Hematopoietic multipotent progenitor cell (in vitro differentiated cells): Measurements from ENCODE around the gene GTPBP8. TPM values are rescaled to one million over a fixed set of nuclear protein-coding genes. Genes with fewer than 3 reads are reported as not detected.
"Not testable (repeated sequence)": the region's sequence is repeated elsewhere in the genome, so short reads cannot be mapped to it uniquely, and the experiment has no call there.

Experiments used
- DNase-seq, 3 donors: peaks; one replicate each; pipeline ENCODE4 v3.0.0-alpha.2; 2011 to 2015; ENCODE audit warnings: low read depth in 2 of 3, low spot score in 2 of 3
- total RNA-seq: library from RNA; depleted of rRNA; stranded (reverse); fragments of >200 nt; gene quantifications from one replicate; pipeline ENCODE4 v1.2.3, GENCODE V29; 2012

GTPBP8 gene
- total RNA-seq, 1 donor, result 39.9 TPM

- DNase-seq, result no peak
Observed at GRCh38 chr3:112995800-112996199, 5.0 kb downstream of the GTPBP8 start.

DNA sequence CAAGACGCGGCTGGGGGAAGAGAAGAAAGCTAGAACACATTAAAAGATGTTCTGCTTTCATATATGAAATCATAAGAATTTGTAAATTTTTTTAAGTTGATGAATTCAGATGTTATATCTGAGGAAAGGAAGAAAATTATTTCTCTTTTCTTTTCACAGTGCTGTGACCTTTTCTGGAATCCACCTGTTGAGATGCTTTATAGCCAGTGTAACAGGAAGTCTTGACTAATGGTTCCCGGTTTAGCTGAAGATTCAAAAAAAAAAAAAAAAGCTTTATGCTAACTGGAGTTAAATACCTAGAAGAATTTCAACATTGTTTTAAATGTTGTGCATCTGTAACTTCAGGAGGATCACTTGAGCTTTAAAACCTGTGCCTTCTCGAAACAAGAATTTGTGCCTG, 9.9 kb downstream of the GTPBP8 start:
- no peak for DNase-seq

DNA sequence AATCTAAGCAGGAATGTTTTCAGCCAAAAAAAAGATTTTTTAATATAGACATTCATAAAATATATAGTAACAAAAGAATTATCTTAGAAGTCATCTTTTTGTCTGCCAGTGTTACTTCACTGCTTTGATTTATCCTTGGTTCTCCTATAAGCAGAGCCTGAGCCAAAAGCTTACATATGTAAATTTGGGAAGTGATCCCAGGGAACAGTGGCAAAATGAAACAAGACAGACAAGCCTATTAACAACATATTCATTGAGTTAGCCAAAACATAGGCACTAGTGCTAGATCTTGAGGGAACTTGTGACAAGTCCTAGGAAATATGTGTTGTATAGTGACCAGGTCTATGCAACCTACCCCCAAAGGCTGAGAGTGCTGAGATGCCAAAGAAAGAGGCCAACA, 11.3 kb downstream of the GTPBP8 start:
- no peak for DNase-seq

GRCh38 chr3:113002679-113003078, 11.9 kb downstream of the GTPBP8 start:
- no peak for DNase-seq

- peak in 1 of 3 donors; percentile 47 for DNase-seq
Observed at GRCh38 chr3:113005611-113006010, 14.8 kb downstream of the GTPBP8 start.

GRCh38 chr3:113006359-113007056, 15.7 kb downstream of the GTPBP8 start:
- no peak for DNase-seq

DNA sequence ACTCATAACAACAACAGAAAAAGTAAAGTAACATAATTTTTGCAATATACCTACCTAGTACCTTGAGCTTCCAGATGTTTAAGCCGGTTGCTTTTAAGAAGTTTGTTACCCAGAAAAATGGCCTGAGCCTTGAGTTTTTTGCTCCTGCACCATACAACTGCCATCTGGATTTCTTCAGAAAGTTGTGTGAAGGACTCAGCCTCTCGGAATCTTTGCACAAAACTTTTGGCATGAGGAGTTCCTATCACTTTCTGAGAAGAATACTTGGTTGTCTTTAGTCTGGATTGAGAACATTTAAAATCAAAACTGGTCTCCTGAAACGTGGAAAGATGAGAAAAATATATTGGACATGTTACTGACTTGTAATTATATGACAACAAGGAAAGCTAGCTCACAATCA, 17.3 kb downstream of the GTPBP8 start:
- DNase-seq, result no peak

GRCh38 chr3:113013593-113013992, 22.8 kb downstream of the GTPBP8 start:
- DNase-seq, result no peak

DNA sequence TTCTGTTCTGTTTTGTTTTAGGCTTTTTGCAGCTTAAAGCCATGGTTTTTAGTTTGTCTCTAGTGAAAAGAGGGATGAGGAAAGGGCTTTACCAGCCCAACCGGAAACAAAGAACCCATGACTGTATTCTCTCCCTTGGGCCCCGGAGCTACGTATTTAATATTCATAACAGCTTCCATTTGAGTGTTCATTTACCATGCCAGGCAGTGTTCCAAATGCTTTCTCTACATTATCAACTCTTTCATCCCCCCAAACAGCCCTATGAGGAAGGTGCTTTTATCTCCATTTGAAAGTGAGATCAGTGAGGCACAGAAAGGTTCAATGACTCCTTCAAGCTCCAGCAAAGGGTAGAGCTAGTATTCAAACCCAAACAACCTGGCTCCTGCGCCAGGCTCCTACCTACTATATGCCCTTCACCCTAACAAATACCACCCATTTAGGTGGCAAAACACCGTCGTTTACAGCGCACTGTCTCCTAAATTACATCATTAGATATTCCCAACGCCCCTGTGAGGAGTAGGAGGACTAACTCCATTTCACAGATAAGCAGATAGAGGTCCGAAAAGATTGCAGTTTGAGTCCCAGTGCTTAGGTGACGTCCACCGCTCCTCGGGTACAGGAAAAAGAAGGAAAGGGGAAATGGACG, 27.9 kb downstream of the GTPBP8 start:
- DNase-seq, result peak in 2 of 3 donors; percentile 10 to 11

- DNase-seq, result peak; percentile 67 to 93 (median 89)
Observed at GRCh38 chr3:113019182-113020137, 28.7 kb downstream of the GTPBP8 start.

- no peak for DNase-seq
Observed at GRCh38 chr3:113021471-113021870, 30.7 kb downstream of the GTPBP8 start.

- DNase-seq, result no peak
Observed at GRCh38 chr3:113034011-113034410, 43.2 kb downstream of the GTPBP8 start.

DNA sequence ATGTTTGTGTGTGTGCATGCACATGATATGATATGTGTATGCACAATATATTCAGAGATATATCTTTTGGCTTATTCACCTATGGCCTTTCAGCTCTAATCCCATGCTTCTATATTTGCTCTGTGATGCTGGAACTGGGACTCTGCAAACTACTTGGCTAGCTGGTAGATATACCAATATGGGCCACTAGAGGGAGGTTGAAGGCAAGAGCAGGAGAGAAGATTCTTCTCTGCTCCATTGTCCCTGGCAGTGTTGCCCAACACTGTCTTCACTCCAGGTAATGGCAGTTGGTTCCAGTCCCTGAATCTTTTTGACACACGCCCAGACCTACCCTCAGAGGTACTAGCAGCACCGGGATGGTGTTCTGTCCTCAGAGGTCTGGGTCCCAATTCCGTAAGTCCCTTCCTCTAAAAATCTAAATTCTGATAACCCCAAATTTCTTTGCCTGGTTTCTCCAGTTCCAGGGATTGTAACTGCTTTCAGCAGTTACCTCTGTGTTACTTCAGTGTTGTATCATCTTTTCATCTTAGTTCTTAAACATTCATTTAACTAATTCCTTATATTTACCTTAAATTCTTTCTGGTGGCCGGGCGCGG, 44.7 kb downstream of the GTPBP8 start:
- DNase-seq, result peak in 2 of 3 donors; percentile 35 to 66

DNA sequence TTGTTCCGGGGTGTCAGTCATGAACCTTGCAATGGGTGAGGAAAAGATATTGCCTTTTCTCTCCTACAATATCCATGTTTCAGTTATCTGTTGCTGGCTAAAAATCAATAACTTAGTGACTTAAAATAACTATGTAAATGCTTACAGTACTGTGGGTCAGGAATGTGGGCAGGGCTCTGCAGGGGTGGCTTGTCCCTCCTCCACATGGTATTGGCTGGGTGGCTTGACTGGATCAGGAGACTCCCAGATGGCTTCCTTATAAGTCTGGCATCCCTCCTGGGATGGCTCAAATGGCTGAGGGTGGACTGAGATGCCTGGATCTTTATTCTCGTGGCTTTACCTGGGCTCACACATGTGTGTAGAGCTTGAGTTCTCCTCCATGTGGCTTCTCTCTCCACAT, 47.5 kb downstream of the GTPBP8 start:
- no peak for DNase-seq

DNA sequence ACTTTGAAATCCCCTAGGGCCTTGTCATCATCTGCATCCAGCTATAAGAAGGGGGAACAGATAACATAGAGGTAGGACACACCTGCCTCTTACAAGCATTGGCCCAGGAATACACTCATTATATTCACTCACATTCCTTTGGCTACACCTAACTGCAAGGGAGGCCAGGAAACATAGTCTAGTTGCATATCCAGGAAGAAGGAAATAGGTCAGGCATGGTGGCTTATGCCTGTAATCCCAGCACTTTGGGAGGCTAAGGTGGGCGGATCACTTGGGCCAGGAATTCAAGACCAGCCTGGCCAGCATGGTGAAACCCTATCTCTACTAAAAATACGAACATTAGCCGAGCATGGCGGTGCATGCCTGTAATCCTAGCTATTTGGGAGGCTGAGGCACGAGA, 48.8 kb downstream of the GTPBP8 start:
- no peak for DNase-seq

DNA sequence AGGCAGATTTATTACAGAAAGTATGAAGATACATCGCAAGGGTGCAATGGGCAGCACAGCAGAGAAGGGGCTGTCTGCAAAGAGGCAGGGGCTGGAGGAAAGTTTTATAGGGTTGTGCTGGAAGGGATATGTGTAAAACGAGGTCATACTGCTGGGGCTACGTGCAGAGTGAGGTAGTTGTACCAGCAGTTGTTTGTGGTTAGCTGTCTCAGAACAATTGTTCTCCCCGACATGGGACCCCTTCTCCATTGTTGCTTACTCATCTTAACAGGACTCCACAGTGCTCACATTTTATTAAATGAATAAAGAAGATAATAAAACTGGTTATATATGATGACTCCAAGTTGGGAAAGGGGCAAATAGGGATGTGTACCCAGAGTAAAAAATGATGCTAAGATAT, 49.4 kb downstream of the GTPBP8 start:
- no peak for DNase-seq

DNA sequence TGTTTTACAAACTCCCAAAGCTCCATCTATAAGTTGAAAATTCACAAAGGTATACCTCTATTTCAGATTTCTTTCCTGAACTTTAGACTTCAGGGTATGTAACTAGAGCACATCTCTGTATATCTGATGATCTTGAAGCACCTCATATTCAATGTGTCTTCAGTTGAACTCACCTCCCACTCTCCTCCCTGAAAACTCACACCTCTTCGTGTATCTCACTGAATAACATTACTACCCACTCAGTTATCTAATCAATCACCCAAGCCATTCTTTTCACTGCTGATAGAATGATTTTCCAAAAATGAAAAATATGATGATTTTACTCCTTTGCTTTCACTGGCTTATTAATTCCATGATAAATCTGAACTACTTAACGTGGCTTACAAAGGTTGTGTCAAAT, 52.9 kb downstream of the GTPBP8 start:
- DNase-seq, result no peak

GRCh38 chr3:113046186-113046965, 55.6 kb downstream of the GTPBP8 start:
- DNase-seq, result not testable (repeated sequence)

- DNase-seq, result peak; percentile 69 to 90 (median 76)
Observed at GRCh38 chr3:113051302-113051711, 60.5 kb downstream of the GTPBP8 start.
